ENCODE measurements around the gene GALNT14.

DNA sequence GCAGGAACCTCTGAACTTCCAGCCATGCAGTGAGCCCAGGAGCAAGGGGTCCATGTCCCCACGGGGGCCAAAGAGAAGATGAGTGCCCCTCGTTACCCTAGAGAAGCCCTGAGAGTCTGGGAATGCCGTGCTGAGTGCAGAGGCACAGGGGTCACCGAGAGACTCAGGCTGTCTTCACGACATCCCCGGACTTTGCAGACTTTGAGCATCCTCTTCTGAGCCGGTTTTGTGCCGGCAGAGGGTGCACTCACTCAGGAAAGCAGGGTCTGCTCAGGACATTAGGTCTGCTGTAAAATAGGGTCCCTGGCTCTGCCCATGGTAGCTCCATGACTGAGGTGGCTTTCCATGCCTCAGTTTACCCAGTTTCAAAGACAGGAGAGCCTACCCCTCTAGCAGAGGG, 71.0 kb downstream of the GALNT14 start:
- TF ChIP-seq, protein P1, sequence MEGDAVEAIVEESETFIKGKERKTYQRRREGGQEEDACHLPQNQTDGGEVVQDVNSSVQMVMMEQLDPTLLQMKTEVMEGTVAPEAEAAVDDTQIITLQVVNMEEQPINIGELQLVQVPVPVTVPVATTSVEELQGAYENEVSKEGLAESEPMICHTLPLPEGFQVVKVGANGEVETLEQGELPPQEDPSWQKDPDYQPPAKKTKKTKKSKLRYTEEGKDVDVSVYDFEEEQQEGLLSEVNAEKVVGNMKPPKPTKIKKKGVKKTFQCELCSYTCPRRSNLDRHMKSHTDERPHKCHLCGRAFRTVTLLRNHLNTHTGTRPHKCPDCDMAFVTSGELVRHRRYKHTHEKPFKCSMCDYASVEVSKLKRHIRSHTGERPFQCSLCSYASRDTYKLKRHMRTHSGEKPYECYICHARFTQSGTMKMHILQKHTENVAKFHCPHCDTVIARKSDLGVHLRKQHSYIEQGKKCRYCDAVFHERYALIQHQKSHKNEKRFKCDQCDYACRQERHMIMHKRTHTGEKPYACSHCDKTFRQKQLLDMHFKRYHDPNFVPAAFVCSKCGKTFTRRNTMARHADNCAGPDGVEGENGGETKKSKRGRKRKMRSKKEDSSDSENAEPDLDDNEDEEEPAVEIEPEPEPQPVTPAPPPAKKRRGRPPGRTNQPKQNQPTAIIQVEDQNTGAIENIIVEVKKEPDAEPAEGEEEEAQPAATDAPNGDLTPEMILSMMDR (IDR thresholded peaks at IDR 0.05): no peak
- TF ChIP-seq POLR2A (IDR thresholded peaks at IDR 0.05): no peak
- TF ChIP-seq POLR2AphosphoS5 (IDR thresholded peaks at IDR 0.05; ENCODE audit: insufficient read depth in 1 of 2, low read depth in 1 of 2): no peak

Measured in vagina (tissue), 2 donors.